ENCODE measurements around the gene FBXO42. TPM values are rescaled to one million over a fixed set of nuclear protein-coding genes. Genes with fewer than 3 reads are reported as not detected.

Gene FBXO42
- total and polyA plus RNA-seq, 2 of the 13 experiments (the other 11 are each of a cell fraction or from before 2014, with no cell fraction given), result 7.6 to 17.5 TPM

DNA sequence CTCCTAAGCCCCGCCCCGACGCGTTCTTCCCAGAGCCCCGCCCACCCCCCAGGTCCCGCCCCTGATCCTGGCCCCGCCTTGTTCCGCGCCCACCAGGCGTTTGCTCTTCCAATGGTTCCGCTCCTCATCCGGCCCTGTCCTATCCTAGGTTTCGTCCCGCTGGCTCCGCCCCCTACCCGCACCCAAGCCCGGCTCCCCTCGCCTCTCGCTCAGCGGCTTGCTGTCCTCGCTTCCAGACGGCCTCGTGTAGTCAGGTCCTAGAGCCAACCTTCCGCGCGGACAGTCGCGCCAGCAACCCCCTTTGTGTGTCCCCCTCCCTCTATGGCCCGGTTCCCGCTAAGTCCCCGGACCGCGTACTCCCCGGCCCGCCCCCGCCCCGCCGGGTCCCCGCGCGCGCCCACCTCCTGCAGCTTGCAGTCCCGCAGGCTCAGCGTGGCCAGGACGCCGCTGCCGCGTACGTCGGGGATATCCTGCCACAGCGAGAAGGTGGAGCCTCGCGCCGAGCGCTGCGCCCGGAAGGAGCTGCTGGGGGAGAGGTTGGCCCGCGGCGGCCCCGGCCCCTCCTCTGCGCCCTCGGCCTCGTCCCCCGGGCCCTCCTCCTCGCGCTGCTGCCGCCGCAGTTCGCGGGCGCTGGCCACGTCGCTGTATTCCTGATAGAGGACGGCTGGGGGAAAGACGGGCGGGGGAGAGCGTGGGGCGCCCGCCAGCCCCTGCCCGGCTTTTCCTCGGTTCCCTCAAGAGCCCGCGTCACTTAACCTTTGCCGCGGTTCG is 145.5 kb downstream of the FBXO42 start (continued):
- TF ChIP-seq, protein P1, sequence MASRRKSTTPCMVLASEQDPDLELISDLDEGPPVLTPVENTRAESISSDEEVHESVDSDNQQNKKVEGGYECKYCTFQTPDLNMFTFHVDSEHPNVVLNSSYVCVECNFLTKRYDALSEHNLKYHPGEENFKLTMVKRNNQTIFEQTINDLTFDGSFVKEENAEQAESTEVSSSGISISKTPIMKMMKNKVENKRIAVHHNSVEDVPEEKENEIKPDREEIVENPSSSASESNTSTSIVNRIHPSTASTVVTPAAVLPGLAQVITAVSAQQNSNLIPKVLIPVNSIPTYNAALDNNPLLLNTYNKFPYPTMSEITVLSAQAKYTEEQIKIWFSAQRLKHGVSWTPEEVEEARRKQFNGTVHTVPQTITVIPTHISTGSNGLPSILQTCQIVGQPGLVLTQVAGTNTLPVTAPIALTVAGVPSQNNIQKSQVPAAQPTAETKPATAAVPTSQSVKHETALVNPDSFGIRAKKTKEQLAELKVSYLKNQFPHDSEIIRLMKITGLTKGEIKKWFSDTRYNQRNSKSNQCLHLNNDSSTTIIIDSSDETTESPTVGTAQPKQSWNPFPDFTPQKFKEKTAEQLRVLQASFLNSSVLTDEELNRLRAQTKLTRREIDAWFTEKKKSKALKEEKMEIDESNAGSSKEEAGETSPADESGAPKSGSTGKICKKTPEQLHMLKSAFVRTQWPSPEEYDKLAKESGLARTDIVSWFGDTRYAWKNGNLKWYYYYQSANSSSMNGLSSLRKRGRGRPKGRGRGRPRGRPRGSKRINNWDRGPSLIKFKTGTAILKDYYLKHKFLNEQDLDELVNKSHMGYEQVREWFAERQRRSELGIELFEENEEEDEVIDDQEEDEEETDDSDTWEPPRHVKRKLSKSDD (CRISPR knock-in tag; IDR thresholded peaks at IDR 0.05; ENCODE audit: low read depth), result 0 out of 2 replicates have a peak, but pooled peaks have one; percentile 50
- TF ChIP-seq ELF1 (CRISPR knock-in tag; IDR thresholded peaks at IDR 0.05), result peak; percentile 6; the same call in 1 of the 2 replicates
- TF ChIP-seq ZNF619 (CRISPR knock-in tag; IDR thresholded peaks at IDR 0.05), result peak; percentile 77; the same call in 1 of the 2 replicates
- TF ChIP-seq DNMT1 (CRISPR knock-in tag; IDR thresholded peaks at IDR 0.05), result 0 out of 2 replicates have a peak, but pooled peaks have one; percentile 61
- TF ChIP-seq ZNF777 (CRISPR knock-in tag; IDR thresholded peaks at IDR 0.05), result peak; percentile 99
- peak; percentile 59; the same call in 1 of the 2 replicates for TF ChIP-seq ZC3H13 (CRISPR knock-in tag; IDR thresholded peaks at IDR 0.05)
- no peak for TF ChIP-seq CHD4 (IDR thresholded peaks at IDR 0.05; ENCODE audit: borderline replicate concordance, low read length)
- TF ChIP-seq ZFX (CRISPR knock-in tag; IDR thresholded peaks at IDR 0.05; ENCODE audit: low read depth), result peak; percentile 46; the same call in 1 of the 2 replicates
- peak; percentile 16 to 43; a peak in 1 of 4 replicates for TF ChIP-seq HMGXB4 (CRISPR knock-in tag; IDR thresholded peaks at IDR 0.05; ENCODE audit: borderline replicate concordance in 1 of 2, low read depth in 1 of 2)
- no peak for TF ChIP-seq ZNF891 (CRISPR knock-in tag; IDR thresholded peaks at IDR 0.05)
- TF ChIP-seq ZNF12 (CRISPR knock-in tag; IDR thresholded peaks at IDR 0.05), result peak; percentile 43; the same call in 1 of the 2 replicates
- 0 out of 2 replicates have a peak, but pooled peaks have one; percentile 14 for TF ChIP-seq MIER3 (CRISPR knock-in tag; IDR thresholded peaks at IDR 0.05; ENCODE audit: borderline replicate concordance)
- TF ChIP-seq, protein P2, sequence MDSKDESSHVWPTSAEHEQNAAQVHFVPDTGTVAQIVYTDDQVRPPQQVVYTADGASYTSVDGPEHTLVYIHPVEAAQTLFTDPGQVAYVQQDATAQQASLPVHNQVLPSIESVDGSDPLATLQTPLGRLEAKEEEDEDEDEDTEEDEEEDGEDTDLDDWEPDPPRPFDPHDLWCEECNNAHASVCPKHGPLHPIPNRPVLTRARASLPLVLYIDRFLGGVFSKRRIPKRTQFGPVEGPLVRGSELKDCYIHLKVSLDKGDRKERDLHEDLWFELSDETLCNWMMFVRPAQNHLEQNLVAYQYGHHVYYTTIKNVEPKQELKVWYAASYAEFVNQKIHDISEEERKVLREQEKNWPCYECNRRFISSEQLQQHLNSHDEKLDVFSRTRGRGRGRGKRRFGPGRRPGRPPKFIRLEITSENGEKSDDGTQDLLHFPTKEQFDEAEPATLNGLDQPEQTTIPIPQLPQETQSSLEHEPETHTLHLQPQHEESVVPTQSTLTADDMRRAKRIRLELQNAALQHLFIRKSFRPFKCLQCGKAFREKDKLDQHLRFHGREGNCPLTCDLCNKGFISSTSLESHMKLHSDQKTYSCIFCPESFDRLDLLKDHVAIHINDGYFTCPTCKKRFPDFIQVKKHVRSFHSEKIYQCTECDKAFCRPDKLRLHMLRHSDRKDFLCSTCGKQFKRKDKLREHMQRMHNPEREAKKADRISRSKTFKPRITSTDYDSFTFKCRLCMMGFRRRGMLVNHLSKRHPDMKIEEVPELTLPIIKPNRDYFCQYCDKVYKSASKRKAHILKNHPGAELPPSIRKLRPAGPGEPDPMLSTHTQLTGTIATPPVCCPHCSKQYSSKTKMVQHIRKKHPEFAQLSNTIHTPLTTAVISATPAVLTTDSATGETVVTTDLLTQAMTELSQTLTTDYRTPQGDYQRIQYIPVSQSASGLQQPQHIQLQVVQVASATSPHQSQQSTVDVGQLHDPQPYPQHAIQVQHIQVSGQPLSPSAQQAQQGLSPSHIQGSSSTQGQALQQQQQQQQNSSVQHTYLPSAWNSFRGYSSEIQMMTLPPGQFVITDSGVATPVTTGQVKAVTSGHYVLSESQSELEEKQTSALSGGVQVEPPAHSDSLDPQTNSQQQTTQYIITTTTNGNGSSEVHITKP (CRISPR knock-in tag; IDR thresholded peaks at IDR 0.05; ENCODE audit: low read depth), result no peak
- 0 out of 2 replicates have a peak, but pooled peaks have one; percentile 41 for TF ChIP-seq TARDBP (CRISPR knock-in tag; IDR thresholded peaks at IDR 0.05)
- TF ChIP-seq PAXIP1 (CRISPR knock-in tag; conservative IDR thresholded peaks at IDR 0.05), result 0 out of 2 replicates have a peak, but pooled peaks have one; percentile 14
